Skin of body (tissue), 2 donors: ENCODE measurements around the gene DPP6. TPM values are rescaled to one million over a fixed set of nuclear protein-coding genes. Genes with fewer than 3 reads are reported as not detected.
"Not testable (repeated sequence)": the region's sequence is repeated elsewhere in the genome, so short reads cannot be mapped to it uniquely, and the experiment has no call there.

Source experiments
- DNase-seq: peaks from one replicate; lab custom pipeline; 2025; lab: John Stamatoyannopoulos, UW
- total RNA-seq: library from RNA; depleted of rRNA; stranded (reverse); fragments of >200 nt; gene quantifications from one replicate; pipeline ENCODE4 v1.2.3, GENCODE V29; 2014

Gene DPP6
- 2.0 TPM for total RNA-seq

DNA sequence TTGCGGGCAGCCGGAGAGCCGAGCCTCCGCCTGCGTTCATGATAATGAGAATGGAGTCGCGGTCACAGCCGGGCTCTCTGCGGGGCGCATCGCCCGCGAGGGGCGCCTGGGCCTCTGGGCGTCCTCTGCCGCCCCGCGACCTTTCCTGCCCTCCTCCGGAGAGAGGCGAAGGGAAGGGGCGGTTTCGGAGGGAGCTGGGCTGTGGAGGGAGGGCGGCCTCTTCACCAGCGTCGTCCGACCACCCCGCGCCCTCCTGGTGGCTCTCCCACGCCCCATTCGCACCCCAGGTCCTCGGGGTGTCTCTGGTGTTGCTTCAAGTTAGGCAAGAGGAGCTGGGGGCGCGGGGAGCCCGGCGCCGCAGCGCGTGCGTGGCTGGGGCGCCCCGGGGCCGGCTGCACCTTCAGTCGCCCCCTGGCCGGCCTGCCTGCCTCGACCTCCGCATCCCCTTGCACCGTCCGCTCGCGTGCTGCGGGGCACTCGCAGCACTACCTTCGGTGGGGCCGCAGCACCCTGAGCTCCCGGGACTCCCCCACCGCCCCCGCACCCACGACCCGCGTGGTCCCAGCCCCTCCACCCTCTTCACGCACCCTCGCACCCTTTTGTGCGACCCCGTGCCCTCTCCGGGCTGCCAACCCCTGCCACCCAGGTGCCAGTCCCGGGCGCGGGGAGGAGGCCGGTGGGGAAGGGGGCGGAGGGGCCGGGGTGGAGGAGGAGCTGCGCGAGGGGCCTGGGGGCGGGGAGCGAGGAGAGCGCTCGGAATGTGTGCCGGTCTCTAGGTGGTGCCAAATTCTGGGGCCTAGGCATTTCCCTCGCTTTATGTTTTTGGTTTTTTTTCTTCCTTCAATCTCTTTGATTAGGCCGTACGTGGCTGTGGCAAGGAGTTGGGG is at the start of gene DPP6:
TSS of gene DPP6 (plus strand) at position 756 of the 887 bp plus-strand sequence.
- DNase-seq, result not testable (repeated sequence)

GRCh38 chr7:154009423-154009911 is 42.7 kb upstream of the DPP6 start:
- DNase-seq, result not testable (repeated sequence)

DNA sequence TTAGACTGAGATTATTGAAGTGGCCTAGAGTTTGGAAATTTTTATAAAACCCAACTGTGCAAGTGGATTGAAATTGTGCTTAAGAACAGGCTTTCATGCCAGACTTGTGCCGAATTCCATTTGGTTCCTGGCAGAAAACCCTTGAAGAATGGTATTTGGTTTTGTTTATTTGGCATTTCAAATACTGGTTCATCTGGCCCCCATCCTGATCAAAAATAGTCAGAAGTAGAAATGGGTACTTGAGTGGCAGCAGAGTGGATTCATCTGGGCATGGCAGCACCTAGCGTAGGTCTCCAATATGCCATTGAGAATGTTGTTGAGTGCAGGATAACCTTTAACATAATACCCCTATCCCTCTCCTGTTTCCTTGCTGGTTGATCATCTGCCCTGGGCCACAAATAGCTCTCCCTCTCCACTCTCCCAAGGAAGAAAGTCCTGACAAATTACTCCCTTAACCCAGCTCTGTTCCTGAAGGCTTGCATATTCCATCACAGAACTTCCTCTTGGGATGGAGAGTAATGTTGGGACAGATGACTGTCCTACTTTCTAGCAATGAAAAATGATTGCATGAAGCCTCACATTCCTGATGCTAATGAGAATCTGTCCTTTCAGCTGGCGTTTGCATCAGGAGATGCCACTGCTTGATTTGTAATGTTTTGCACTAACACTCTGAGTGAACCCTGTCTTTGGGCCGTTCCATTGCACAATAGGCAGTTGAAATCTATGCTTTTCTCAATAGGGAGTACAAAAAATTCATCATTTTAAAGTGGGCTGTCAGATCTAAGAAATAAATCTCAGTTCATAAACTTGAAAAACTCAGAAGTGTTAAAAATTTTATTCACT is 41.3 kb upstream of the DPP6 start:
- DNase-seq, result not testable (repeated sequence)

DNA sequence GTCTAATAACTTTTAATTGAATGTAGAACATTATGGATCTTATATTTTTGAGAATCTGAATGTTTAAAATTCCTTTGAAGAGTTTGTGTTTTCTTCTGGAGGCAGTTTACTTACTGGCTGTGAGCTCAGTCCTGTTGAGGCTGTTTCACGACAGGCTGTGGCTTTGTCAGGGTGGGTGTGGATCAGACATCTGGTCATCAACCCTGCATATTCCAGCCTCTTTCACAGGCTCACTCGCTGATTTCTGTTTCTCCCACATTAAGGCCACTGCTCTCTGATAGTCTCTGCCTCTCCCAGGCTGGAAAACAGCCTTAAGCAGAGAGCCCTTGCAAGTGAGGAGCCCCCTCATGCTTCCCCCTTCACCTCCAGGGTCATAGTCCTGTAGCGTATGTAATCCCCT is 39.4 kb upstream of the DPP6 start:
- DNase-seq, result not testable (repeated sequence)

DNA sequence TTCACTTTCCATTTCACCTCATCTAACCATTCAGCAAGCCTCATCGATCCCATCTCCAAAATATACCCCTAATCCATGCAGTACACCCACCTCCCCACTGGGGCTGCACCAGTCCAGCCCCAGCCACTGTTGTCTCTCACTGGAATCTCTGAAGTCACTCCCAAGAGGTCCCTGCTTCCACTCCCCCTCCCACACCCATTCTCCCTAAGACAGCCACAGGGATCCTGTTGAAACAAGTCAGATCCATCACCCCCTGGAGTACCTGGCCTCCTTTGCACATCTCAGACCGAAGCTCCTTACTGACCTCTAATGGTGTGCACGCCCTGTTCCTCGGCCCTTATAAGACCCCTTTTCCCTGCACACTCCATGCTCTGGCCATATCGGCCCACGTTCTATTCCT is 36.6 kb upstream of the DPP6 start:
- DNase-seq, result not testable (repeated sequence)

DNA sequence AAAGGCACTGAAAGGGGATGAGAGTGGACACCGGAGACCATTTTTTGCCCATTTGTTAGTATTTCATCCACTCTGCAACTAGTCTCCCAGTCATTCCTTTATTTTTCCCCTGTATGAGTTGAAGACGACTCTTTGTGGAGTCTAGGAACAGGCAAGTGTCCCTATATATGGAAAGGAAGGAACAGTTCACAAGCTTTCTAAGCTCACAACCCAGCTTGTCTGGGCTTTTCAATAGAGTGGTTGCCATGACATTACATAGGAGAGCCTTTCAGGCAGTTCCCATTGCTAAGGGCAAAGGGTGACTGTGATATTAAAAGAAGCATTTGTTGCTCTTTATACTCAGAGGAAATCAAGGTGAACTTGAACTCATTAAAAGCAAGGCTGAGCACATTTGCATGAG is 33.8 kb upstream of the DPP6 start:
- DNase-seq, result not testable (repeated sequence)

GRCh38 chr7:154027805-154028204 is 24.4 kb upstream of the DPP6 start:
- not testable (repeated sequence) for DNase-seq

GRCh38 chr7:154030476-154031080 is 21.6 kb upstream of the DPP6 start:
- DNase-seq, result not testable (repeated sequence)

DNA sequence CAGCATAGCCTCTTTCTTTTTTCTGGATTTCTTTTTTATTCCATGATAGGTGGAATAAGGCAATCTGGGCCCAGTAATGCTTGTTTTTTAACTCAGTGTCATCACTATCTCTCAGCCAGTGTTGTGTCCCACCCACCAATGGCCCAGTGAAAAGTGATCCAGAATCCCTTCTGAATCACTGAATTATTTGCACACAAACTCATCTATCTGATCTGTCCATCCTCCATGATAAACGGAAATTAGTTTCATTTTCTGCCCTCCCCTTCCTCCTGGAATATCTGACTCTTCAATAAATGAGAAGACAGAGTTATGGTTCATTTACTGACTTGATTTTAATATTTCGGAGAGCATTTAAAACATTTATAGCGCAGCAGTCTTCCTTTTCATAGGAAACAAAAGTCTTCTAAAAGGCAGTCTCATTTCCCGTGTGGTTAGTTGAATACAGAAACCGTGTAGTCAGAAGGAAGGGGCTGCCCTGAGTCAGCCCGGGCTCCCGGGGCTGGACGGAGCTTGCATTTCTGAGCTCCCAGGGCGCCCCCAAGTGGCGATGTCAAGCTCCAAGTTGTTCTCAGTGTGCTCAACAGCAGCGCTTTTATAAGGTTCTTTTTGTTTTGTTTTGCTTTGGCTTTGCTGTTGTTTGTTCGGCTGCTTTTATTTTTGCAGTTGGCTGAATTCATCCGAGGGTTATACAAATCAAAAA is 12.6 kb upstream of the DPP6 start:
- not testable (repeated sequence) for DNase-seq

GRCh38 chr7:154050394-154050793 is 1.8 kb upstream of the DPP6 start:
- DNase-seq, result not testable (repeated sequence)

DNA sequence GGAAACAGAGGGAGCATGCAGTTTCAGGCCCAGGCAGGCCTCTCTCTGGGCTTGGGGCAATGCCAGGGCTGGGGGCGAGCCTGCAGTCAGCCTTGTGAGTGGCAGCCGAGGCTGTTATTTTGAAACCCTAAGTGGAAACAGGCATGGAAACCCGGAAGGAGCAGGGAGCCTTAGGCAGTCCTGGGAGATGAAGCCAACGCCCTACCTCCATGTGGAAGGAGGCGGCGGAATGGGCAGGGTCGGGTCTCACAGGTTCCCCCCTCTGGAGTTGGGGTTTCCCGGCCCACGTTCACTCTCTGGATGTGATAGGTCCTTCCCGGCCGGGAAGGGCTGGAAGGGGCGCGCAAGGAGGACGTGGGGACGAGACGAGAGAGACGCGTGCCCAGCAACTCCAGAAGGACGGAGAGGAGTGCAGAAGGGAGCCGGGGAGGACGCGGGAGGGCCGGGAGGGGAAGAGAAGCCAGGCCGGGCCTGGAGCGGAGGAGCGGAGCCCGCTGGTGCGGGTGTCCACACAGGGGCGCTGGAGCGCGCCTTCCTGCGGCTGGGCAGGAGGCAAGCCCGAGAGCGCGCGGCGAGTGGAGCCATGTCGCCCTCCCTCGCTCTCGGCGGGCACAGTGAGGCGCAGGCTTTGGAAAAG is 1.1 kb upstream of the DPP6 start:
- not testable (repeated sequence) for DNase-seq

GRCh38 chr7:154052530-154053252 is 493 bp downstream of the DPP6 start:
- not testable (repeated sequence) for DNase-seq

- DNase-seq, result not testable (repeated sequence)
These were observed 1.5 kb downstream of the DPP6 start for GRCh38 chr7:154053466-154054312.

DNA sequence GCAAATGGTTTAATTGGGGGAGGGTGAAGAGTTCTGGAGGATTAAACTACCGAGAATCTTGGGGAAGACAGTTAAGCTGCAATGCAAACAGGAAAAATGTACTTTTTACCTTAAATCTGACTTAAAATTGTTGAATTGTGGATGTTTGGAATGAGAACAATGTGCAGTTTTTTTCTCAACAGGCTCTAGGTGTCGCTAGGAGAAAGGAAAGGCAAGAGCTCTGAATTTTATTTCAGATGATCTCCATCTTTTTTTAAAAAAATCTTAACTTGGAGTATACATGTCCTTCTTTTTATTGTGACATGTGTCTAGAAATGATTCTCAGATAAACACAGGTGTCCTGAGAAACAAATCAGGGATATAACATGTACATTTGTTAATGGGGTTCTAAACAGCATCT is 2.5 kb downstream of the DPP6 start:
- DNase-seq, result not testable (repeated sequence)

DNA sequence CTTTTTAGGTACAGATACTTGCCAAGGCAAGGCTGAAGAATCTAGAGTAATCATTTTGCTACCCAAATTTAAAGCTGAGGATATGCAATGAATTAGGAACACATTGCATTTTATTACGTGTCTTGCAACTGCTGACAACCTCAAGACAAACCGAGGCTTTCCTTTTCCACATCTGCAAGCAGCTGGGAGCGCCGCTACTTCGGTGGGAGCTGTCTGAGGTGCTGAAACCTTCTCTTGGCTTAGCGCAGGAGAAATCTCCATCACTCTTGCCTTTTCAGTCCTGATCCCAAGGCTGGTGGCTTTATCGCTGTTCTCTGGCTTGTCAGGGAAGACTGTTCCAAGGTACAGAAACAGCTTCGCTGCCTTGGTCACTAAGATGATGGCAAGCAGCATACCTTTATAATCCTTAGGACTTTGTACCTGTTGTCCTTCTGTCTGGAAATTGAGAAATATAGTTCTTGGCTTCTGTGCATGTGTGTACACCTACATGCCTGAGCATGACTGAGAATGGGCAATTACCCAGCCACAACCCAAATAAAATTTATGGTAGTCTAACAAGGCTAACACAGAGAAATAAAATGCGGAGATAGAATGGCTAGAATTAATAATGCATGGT is 3.4 kb downstream of the DPP6 start:
- DNase-seq, result peak; percentile 70

- DNase-seq, result not testable (repeated sequence)
These were observed 6.6 kb downstream of the DPP6 start for GRCh38 chr7:154058783-154059182.

- not testable (repeated sequence) for DNase-seq
These were observed 8.4 kb downstream of the DPP6 start for GRCh38 chr7:154060551-154060950.

GRCh38 chr7:154071833-154072232 is 19.6 kb downstream of the DPP6 start:
- peak; percentile 34 for DNase-seq
